Measurements from ENCODE around the gene CMA1.

- no peak for TF ChIP-seq FOXA1 (IDR thresholded peaks at IDR 0.05)
- no peak for TF ChIP-seq SUZ12 (IDR thresholded peaks at IDR 0.05)
- no peak for TF ChIP-seq FOXM1 (IDR thresholded peaks at IDR 0.05; ENCODE audit: borderline replicate concordance)
- no peak for TF ChIP-seq FOXK2 (IDR thresholded peaks at IDR 0.05)
- TF ChIP-seq SP1 (IDR thresholded peaks at IDR 0.05) = no peak
- no peak for TF ChIP-seq LEF1 (IDR thresholded peaks at IDR 0.05; ENCODE audit: borderline replicate concordance)
- no peak for TF ChIP-seq ZNF384 (IDR thresholded peaks at IDR 0.05)
- TF ChIP-seq BHLHE40 (IDR thresholded peaks at IDR 0.05; ENCODE audit: borderline replicate concordance) = no peak
- TF ChIP-seq ARNT (IDR thresholded peaks at IDR 0.05) = no peak
- TF ChIP-seq HDGF (IDR thresholded peaks at IDR 0.05; ENCODE audit: borderline replicate concordance) = no peak
- TF ChIP-seq TARDBP (IDR thresholded peaks at IDR 0.05) = no peak
Observed at GRCh38 chr14:24518851-24519250, 10.8 kb upstream of the CMA1 start.

Data from HEK293T (cell line).